Astrocyte of the spinal cord (primary cell): Measurements from ENCODE around the gene MVD.

Experiments
- DNase-seq: peaks from one replicate; pipeline ENCODE4 v3.0.0; 2011; ENCODE audit warnings: low read depth, low spot score
- H3K4me3 ChIP-seq: 2 replicates; pipeline ENCODE4 v1.5.1; 2011; ENCODE audit warnings: low read depth, mild to moderate bottlenecking, low read length, moderate library complexity
- CTCF ChIP-seq: IDR thresholded peaks from 2 replicates; pipeline ENCODE4 v1.5.1; 2012; ENCODE audit warnings: low read depth, mild to moderate bottlenecking, low read length, inconsistent platforms
- in situ Hi-C: cut with HindIII; loops from 2 replicates; pipeline ENCODE4 v1.10.0; 2017; ENCODE audit warnings: low sequenced_read_pairs

The MVD gene

DNA sequence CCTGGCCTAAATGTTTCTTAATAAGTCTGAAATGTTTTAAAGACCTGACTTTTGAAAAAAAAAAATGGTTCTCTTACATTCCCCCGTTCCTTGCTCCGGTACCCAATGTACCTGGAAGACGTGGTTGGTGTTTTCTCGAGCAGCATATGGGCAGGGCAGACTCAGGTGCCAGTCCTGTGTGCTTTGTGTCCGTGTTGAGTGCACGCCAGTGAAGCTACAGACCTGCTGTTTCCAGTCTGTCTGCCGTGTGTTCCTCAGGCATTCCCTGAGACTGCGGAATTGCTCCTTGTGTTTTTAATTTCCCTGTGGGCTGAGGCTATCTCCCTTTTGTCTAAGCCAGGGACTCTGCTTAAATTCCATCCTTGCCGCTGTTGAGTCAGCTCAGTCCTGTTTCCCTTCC lies 36.2 kb downstream of the MVD start:
- no peak for TF ChIP-seq CTCF
- no peak for DNase-seq
- in situ Hi-C loops = no loop called here

GRCh38 chr16:88624977-88625576 lies 37.8 kb downstream of the MVD start:
- DNase-seq = no peak
- no peak for TF ChIP-seq CTCF
- no peak overlapping the region for H3K4me3 ChIP-seq
- in situ Hi-C loops = no loop called here

More for the DNA sequence above, 36.2 kb downstream of the MVD start:
- H3K4me3 ChIP-seq = no peak overlapping the region

DNA sequence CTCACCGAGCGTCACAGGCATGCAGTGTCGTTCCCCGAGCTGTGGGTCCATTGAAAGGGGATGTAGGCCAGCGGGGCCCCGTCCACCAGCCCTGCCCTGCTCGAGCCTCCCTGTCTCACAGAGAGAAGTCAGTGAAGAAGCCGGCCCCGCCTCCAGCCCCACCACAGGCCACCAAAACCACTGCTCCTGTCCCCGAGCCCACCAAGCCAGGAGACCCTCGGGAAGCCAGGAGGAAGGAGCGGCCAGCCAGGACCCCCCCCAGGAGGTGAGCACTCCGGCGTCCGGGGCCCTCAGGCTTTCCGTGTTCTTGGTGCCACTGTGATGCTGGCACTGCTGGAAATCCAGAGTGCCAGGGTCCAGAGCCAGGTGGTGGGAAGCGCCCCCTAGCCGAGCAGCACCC lies 38.4 kb downstream of the MVD start:
- no peak overlapping the region for H3K4me3 ChIP-seq
- no peak for DNase-seq
- in situ Hi-C loops = no loop called here
- TF ChIP-seq CTCF = no peak

- DNase-seq = no peak
- no peak for TF ChIP-seq CTCF
- in situ Hi-C loops = no loop called here
- H3K4me3 ChIP-seq = no peak overlapping the region
Measured at GRCh38 chr16:88623858-88624257, 39.0 kb downstream of the MVD start.

DNA sequence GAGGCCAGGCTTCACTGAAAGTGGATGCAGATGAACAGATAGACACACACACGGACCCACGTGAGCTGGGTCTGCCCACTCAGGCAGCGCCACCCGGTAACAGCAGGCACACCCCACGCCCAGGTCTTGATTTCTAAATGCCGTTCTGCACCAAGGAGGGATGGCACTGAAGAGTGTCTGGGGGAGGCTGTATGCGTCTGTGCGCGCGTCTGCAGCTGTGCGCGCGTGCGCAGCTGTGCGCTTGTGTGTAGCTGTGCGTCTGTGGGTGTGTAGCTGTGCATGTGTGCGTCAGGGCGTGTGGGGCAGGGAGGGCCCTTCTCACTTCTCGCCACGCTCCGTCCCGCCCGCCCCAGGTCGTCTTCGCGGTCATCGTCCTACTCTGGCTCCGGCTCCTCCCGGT lies 40.0 kb downstream of the MVD start:
- no peak for DNase-seq
- TF ChIP-seq CTCF = no peak
- in situ Hi-C loops = no loop called here
- H3K4me3 ChIP-seq = no peak overlapping the region

DNA sequence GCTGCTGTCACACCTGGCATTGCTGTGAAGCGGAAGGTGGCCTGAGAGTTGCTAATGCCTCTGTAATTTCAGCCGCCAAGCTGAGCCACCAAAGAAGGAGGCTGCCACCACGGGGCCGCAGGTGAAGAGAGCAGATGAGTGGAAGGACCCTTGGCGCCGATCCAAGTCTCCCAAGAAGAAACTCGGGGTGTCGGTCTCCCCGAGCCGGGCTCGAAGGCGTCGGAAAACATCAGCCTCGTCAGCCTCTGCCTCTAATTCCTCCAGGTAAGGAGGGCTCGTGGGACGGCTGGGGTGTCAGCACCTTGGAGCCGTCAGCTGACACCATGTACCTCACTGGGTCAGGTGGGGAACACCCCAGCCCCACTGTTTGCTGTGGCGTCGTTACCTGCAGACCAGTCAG lies 40.8 kb downstream of the MVD start:
- in situ Hi-C loops = no loop called here
- no peak for DNase-seq
- TF ChIP-seq CTCF = no peak
- no peak overlapping the region for H3K4me3 ChIP-seq
